Fibroblast of villous mesenchyme (primary cell): ENCODE measurements around the gene CDC23. TPM values are rescaled to one million over a fixed set of nuclear protein-coding genes. Genes with fewer than 3 reads are reported as not detected.
A peak's percentile ranks its signal among the peaks of the same experiment; 100 is the strongest.

Source experiments
- DNase-seq: peaks from one replicate; pipeline ENCODE4 v3.0.0-alpha.2; 2010; ENCODE audit warnings: low read depth
- H3K4me3 ChIP-seq: 2 replicates; pipeline ENCODE4 v1.5.1; 2011; ENCODE audit warnings: low read depth, mild to moderate bottlenecking, low read length
- CTCF ChIP-seq: IDR thresholded peaks from 2 replicates; pipeline ENCODE4 v1.5.1; 2012; ENCODE audit warnings: low read depth, mild to moderate bottlenecking, low read length; ENCODE audit not compliant: insufficient read depth
- total RNA-seq: library from RNA; depleted of rRNA; stranded (reverse); fragments of >200 nt; gene quantifications from 2 replicates; pipeline ENCODE4 v1.2.3, GENCODE V29; 2012

Gene CDC23
- total RNA-seq, 1 donor: 40.2 TPM

- TF ChIP-seq CTCF: no peak
- no peak for DNase-seq
- no peak overlapping the region for H3K4me3 ChIP-seq
These were observed 30.3 kb downstream of the CDC23 start for GRCh38 chr5:138182808-138183207.

GRCh38 chr5:138180841-138181240 is 32.3 kb downstream of the CDC23 start:
- DNase-seq: no peak
- no peak overlapping the region for H3K4me3 ChIP-seq
- no peak for TF ChIP-seq CTCF

GRCh38 chr5:138180183-138180782 is 32.8 kb downstream of the CDC23 start:
- peak; percentile 63 for DNase-seq
- TF ChIP-seq CTCF: peak; percentile 42

GRCh38 chr5:138179277-138179857 is 33.8 kb downstream of the CDC23 start:
- no peak for TF ChIP-seq CTCF
- peak overlapping the region; percentile 82 for H3K4me3 ChIP-seq
- peak; percentile 2 for DNase-seq

More at GRCh38 chr5:138180183-138180782, 32.8 kb downstream of the CDC23 start:
- H3K4me3 ChIP-seq: peak overlapping the region; percentile 82

GRCh38 chr5:138178516-138179276 is 34.4 kb downstream of the CDC23 start, which contains the start of the genes BRD8 and KIF20A:
BRD8 (minus strand) TSS chr5:138178630; CDS start chr5:138178614, 16 bp downstream.
KIF20A (plus strand) TSS chr5:138179112; CDS start chr5:138179681, 569 bp downstream.
- DNase-seq: peak; percentile 95
- TF ChIP-seq CTCF: no peak
- peak within 1 kb of the TSS; percentile 82 for H3K4me3 ChIP-seq

GRCh38 chr5:138177941-138178515 is 35.1 kb downstream of the CDC23 start:
- TF ChIP-seq CTCF: no peak
- H3K4me3 ChIP-seq: peak overlapping the region; percentile 82
- DNase-seq: peak; percentile 30
